Ammon's horn (tissue), 1 donor: ENCODE results near the gene FOXK1.
"Not testable (repeated sequence)": the region's sequence is repeated elsewhere in the genome, so short reads cannot be mapped to it uniquely, and the experiment has no call there.

Source experiments
- DNase-seq: peaks from one replicate; pipeline ENCODE4 v3.0.0-alpha.2; 2016; ENCODE audit warnings: low spot score

FOXK1 gene

DNA sequence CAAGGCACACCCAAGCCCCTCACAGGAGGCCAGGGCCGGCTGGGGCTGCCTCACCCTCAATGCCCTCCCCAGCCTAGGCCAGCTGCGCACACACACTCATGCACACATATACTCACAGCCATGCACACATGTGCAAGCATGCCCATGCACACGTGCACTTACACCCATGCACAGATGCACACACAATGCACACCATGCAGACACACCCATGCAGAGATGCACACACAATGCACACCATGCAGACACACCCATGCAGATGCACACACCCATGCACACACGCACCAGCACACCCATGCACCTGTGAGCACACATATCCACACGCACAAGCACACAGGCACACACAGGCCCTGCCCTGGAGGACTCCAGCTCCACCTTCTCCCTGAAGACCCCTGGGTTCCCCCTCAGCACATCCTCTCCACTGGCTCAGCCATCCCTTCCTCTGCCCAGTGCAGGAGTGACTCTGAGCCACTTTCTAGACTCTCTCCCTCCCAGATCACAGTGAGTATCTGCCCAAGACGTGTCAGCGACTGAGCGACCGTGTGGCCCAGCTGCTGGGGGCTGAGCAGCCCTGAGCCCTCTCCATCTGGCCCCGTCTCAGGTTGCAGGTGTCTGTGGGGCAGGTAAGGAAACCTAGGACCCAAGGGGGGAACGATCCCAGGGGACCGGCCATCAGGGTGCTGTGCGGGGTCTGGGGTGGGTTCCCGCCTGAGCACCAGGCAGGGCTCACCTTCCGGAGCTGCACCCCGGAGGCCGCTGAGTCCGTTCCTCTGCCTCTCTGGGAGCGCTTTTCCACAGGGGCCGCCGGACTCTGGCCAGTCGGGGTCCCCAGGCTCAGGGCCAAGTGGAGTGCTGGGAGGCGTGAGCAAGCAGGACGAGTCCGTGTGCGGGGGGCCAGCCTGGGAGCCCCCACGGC, 119.1 kb downstream of the FOXK1 start:
- no peak for DNase-seq

DNA sequence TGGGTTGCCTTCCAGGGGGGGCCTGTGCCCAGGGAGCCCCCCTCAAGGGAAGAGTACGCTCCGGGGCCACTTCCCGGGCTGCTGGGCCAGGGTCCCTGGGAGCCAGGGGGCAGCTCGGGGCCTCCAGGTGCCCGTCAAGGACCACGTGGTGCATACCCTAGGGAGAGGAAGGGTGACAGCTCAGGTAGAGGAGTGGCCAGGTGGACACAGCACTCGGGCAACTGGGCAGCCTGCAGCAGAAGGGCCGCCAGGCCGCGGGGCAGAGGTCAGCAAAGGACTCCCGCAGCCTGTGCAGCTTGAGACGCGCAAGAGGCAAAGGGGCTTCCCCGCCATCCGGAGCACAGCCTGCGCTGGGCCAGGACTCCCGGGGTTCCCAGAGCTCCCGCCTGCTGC, 119.7 kb downstream of the FOXK1 start:
- DNase-seq, result no peak

DNA sequence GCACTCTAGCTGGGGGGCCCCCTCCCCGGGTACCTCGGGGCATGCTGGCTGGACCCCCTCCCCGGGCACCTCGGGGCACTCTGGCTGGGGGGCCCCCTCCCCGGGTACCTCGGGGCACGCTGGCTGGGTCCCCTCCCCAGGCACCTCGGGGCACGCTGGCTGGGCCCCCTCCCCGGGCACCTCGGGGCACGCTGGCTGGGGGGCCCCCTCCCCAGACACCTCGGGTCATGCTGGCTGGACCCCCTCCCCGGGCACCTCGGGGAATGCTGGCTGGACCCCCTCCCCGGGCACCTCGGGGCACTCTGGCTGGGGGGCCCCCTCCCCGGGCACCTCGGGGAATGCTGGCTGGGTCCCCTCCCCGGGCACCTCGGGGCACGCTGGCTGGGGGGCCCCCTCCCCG, 120.5 kb downstream of the FOXK1 start:
- DNase-seq, result not testable (repeated sequence)

DNA sequence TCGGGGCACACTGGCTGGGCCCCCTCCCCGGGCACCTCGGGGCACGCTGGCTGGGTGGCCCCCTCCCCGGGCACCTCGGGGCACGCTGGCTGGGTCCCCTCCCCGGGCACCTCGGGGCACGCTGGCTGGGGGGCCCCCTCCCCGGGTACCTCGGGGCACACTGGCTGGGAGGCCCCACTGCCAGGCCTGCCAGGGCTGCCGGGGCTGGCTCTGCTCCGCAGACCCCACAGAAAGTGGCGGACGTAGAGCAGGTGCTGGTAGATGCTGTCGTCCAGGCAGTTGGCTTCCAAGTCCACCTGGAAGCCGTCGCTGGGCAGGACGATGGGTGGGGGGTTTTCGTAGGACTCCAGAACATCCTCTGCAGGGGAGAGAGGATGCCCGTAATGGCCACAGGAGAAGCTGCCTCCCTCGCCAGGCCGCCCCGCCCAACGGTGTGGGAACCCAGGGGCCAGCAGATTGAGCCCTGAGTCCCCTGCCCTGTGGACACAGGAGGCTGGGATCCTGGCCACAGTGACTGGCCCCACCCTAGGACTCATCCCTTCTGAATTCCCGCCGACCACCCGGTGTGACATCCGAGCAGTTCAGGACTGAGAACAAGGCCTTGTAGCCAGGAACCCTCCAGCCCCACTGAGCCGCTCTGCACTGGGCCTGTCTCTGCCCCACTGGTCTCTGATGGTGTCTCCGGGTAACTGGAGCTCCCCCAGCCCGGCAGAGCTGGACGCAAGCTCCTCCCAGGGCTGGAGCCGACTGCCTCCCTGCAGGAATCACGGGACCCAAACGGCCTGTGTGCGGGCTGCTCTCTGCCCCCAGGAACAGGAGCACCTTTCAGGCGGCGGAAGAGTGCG, 121.5 kb downstream of the FOXK1 start:
- no peak for DNase-seq

DNA sequence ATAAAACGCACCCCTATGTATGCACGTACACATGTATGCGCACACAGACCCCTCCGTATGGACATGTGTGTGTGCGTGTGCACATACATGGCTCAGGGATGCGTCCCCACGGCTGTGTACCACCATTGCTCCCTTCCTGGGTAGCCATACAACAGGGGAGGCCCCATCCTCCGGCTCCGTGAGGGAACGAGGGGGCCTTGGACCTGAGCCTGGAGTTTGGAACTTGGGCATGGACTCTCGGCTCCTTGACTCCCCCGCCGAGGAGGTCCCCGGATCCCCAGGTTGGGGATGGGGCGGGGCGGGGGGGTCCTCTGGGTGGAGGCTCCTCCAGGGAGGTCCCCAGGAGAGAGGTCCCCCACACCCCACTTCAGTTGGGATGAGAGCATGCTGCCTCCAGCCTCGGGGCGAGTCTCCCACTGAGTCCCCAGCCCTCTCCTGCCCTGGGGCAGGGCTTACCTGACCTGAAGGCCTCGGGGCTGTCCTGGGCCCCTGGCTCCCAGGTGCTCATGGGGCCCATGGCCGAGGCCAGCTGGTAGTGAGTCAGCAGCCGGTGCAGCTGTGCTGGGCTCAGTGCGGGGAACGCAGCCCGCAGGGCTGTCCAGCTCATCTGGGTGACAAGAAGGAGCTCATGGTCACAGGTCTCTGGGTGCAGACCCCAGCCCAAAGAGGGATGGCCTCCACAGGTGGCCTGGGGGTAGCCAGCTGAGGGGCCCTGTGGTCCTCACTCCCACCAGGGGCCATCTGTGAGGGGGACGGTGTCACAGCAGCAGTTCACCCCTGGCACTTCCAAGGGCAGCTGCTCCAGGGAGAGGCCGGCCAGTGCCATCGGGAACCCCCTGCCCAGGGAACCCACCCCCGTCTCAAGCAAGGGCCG, 123.3 kb downstream of the FOXK1 start:
- no peak for DNase-seq

DNA sequence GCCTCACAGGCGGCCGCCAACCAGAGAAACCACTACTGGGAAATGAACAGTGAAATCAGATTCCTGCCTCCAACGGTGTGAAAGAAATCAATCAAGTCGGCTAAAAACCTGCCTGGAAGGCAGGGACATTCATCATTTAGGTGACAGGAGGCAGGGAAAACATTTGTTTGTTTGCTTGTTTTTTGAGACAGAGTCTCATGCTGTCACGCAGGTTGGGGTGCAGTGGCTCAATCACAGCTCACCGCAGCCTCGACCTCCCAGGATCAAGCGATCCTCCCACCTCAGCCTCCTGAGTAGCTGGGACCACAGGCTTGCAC, 123.8 kb downstream of the FOXK1 start:
- DNase-seq, result no peak

DNA sequence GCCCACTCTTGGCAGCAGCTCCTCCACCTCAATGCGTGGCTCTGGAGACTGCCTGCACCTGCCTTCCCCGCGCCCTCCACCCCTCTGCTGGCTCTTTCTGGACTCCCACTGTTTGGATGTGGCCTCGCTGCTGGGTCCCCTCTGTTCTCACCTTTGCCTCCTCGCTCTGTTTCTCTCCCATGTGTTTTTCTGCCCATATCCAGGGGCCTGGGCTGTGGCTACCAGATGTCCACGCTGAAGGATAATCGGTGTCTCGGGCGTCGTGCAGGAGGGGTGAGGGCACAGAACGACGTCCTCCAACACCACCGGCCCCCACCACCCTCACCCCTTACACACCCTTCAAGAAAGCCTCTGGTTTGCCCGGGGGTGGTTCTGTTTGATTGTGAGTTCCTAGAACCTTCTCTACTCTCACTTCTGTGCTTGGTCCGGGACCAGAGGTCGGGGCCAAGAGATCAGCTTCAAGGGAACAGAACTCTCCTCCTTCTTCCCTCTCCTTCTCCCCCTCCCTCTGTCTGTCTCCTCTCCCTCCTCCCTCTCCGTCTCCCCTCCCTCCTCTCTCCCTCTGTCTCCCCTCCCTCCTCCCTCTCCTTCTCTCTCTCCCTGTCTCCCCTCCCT, 125.0 kb downstream of the FOXK1 start:
- DNase-seq, result no peak

DNA sequence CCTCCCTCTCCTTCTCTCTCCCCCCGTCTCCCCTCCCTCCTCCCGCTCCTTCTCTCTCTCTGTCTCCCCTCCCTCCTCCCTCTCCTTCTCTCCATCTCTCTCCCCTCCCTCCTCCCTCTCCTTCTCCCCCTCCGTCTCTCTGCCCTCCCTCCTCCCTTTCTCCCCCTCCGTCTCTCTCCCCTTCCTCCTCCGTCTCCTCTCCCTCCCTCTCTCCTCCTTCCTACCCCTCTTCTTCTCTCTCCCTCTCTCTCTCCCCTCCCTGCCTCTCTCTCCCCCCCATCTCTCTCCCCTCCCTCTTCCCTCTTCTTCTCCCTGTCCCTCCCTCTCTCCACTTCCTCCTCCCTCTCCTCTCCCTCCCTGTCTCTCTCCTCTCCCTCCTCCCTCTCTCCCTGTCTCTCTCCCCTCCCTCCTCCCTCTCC, 125.5 kb downstream of the FOXK1 start:
- no peak for DNase-seq

DNA sequence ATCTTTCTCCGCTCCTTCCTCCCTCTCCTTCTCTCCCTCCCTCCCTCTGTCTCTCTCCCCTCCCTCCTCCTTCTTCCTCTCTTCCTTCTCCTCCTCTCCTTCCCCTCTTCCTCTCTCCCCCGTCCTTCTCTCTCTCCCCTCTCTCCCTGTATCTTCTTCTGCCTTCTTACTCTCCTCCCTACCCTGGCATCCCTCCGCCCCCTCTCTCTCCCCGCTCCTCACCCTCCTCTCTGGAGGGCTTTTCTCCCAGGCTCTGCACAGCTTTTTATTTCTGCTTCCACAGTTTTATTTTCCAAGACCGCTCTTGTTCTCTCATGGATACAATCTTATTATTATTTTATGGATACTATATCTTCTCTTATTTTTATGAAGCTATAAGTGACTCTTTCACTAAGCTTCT, 125.9 kb downstream of the FOXK1 start:
- no peak for DNase-seq

DNA sequence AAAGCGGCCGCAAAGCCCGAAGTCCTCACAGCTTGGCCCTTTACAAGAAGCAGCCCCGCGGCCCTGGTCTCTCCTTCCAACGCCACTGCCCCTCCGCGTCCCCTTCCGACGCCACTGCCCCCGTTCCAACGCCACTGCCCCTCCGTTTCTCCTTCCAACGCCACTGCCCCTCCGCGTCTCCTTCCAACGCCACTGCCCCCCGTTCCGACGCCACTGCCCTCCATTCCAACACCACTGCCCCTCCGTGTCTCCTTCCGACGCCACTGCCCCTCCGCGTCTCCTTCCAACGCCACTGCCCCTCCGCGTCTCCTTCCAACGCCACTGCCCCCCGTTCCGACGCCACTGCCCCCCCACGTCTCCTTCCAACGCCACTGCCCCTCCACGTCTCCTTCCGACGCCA, 126.5 kb downstream of the FOXK1 start:
- no peak for DNase-seq

DNA sequence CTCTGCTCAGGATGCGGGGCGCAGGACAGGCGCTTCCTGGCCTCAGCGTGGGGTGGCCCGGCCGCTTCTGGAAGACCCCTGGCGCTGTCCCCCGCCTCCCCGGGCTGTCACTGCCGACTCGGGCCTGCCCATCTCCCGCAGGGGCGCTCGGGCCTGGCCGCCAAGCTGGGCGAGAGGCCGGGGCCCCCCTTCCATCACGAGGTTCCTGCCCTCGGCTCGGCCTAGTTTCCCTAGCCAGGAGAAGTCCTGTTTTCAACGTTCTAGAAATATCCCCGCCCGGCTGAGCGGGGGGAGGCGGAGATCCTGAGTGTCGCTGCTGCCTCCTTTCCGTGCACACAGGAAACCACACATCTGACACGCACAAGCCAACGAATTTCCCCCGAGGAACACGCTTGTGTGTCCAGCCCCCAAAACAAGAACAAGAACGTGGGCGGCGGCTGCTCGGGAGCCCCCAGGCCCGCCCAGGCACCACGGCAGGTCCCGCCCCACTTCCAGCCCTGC, 127.0 kb downstream of the FOXK1 start:
- DNase-seq, result no peak

DNA sequence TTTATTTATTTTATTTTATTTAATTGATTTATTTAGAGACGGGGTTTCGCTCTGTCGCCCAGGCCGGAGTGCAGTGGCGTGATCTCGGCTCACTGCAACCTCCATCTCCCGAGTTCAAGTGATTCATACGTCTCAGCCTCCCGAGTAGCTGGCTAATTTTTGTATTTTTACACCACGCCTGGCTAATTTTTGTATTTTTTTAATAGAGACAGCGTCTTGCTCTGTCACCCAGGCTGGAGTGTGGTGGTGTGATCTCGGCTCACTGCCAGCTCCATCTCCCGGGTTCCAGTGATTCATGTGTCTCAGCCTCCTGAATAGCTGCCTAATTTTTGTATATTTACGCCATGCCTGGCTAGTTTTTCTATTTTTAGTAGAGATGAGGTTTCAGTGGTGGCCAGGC, 127.6 kb downstream of the FOXK1 start:
- no peak for DNase-seq

DNA sequence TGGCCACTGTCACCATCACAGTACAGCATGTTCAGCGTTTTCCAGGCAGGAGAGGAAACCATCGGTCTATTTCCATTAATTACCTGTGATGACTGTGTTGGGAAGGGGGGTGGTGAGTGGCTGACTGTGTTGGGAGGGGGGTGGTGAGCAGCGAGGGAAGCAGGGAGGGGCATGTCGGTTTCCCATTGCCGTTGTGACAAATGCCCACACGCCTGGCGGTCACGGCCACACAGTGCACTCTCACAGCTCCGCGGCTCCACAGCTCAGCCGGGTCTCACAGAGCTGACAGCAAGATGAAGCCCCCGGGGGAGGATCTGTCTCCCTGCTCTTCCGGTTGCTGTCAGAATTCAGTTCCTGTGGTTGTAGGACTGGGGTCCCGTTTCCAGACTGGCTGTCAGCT, 132.3 kb downstream of the FOXK1 start:
- DNase-seq, result no peak

DNA sequence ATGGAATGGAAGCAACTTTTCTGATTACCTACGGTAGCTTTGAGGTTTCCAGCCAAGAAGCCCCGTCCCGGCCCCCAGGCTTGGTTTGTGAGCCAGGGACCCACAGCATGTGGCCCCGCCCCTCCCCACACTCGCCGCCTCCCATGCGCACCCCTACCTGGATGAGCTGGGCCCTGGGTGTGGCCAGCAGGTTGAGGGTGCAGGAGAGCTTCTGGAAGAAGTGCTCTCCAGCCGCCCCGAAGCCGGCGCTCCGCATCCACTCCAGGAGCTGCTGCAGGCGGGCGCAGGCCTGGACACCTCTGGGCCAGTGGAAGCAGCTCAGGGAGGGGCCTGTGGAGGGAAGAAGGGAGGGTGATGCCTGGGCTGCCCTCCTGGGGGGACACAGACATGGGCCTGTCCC, 133.0 kb downstream of the FOXK1 start:
- no peak for DNase-seq

DNA sequence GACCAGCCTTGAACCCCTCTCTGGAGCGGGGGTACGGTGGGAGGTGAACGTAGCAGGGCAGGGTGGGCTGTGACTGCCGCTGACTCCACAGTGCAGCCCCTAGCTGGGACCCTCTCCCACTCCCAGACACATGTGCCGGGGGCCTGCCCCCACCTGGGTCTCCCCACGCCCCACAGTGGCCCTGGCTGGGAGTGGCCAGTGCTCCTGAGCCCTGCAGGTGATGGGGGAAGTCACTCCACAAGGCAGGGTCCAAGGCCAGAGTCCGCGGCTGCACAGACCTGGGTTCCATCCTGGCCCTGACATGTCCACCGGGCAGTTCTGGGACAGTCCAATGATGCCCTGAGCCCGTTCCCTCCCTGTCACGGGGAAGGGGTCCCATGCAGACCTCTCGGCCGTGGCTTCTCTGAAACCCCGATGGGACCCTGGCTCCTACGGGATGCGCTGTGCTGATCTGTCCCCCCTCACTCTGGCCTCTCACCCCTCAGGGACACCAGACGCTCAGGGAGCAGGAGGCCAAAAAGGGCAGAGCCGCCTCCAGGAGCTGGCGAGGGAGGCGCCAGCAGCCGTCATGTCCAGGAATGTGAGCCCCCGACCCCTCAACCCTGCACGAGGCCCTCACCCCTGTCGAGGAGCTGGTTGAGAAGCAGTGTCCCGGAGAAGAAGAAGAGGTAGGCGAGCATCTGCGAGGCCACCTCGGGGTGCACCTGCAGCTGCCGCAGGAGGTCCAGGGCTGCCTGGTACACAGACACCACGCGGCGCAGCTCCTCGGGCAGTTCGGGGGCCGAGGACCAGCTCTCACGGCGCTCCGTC, 133.7 kb downstream of the FOXK1 start:
- DNase-seq, result no peak

DNA sequence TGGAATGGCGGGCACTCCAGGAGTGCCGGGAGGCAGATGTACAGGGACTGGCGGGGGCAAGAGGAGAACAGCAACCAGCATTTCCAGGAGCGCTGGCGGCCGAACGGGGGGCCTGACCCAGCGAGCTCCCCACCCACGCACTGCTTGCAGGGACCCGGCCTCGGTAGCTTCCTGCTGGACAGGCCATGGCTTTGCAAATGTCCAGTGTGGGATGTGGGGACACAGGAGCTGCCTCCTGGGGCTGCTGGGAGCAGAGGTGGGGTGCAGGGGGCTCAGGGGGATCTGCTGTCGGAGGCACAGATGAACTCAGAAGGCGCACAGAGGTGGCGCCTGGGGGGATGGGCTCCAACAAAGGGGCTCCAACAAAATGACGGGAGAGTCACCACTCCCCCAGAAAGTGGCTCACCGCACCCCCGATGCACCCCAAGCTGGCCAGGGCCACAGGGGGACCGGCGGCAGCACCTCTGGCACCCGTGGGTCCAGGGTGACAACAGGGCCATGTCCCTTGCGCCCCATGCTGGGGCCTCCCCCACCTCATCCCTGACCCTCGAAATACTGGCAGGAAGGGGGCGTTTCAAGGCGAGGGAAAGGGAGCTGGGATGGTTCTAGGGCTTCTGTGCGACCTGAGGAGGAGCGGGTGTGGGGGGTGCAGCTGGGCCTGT, 134.5 kb downstream of the FOXK1 start:
- DNase-seq, result no peak

DNA sequence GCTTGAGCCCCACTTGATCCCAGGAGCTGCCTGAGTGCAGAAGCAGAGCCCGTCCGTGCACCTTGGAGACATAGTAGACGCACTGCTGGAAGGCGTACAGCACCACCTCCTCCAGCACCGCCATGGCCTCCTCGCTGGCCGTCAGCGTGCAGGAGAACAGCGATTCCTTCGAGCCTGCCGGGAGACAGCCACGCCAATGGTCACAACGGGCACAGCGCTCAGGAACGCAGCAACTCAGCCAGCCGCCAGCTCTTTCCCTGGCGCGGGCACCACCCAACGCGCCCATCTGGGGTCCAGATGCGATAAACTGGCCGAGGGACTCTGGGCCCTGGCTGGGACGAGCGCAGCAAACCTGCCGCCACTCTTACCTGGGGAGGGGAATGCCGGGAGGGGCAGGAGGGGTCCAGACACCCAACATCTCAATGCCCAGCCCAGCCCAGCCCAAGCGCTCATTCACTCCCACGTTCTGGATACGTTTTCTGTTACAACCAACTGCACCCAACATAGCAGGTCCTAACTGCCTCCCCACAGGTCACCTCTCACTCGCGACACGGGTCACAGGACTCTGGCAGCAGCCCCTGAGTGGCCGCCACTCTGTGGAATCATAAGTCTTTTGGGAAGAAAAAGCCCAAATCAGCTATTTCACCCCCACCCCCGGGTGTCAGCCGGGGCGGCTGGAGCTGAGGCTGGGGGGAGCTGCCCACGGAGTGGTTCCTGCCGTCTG, 135.2 kb downstream of the FOXK1 start:
- DNase-seq, result no peak

DNA sequence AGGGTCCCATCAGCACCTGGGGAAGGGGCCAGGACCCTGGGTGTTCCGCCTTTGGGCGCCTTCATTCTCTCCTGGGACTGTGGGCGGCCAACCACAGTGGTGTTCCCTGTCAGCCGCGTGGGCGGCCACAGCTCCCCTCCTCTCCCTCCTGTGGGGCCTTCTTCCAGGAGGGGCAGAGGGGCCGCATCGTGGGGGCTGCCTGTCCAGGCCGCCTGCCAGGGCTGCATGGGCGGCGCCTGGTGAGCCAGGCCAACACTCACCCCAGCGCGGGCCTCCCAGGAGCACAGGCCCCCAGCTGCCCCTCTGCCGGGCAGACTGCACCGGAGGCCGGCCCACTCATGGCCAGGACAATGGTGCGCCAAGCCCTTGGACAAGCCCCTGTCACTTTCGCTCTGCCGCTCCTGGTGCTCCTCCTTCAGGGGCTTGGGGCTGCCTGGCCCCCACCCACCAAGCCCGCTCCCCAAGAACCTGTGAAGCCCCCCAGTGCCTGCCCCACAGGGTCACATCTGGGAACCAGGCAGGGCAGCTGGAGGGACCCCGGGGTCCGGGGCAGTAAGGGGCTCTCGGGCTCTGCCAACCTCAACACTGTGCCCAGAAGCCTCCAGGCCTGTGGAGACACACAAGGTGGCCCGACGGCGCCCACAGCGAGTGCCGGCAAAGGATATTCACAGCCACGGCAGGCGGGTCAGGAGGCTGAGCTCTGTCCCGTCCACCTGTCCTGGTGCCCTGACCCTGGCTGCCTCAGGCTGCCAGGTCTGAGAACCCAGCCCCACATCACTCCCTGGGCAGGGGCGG, 136.1 kb downstream of the FOXK1 start:
- no peak for DNase-seq
